Activated T-helper 1 cell treated with anti-CD3 and anti-CD28 coated beads, Interleukin-2, amount 50 U/mL, for 16 hours (primary cell): ENCODE data around the gene PODXL2.
"Not testable (repeated sequence)": the region's sequence is repeated elsewhere in the genome, so short reads cannot be mapped to it uniquely, and the experiment has no call there.

ENCODE experiments used
- DNase-seq, 2 donors: peaks; one replicate each; pipeline ENCODE4 v3.0.0-alpha.2; 2020; ENCODE audit warnings: low read depth in 1 of 2, low spot score in 1 of 2

Gene PODXL2

GRCh38 chr3:127674101-127674721, 45.2 kb downstream of the PODXL2 start:
- DNase-seq: no peak

- no peak for DNase-seq
These were observed 45.8 kb downstream of the PODXL2 start for GRCh38 chr3:127674790-127675189.

- DNase-seq: no peak
These were observed 46.8 kb downstream of the PODXL2 start for GRCh38 chr3:127675651-127676391.

GRCh38 chr3:127676456-127676855, 47.5 kb downstream of the PODXL2 start:
- DNase-seq: no peak

DNA sequence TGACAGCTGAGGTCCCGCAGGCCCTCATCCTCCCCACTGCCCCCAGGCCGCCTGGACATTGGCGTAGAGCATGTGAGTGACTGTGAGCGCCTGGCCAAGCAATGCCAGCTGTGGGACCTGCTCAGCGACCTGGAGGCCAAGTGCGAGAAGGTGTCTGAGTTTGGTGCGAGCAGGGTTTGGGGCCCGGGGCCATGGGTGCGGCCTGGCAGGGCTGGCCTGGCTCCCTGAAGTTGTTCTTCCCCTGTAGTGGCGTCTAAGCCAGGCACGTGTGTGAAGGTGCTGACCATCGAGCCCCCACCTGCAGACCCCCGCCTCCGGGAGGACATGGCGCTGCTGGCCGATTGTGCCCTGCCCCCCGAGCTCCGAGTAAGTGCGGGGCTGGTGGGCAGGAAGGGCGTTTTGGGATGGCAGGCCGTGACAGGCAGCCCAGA, 48.0 kb downstream of the PODXL2 start:
- no peak for DNase-seq

DNA sequence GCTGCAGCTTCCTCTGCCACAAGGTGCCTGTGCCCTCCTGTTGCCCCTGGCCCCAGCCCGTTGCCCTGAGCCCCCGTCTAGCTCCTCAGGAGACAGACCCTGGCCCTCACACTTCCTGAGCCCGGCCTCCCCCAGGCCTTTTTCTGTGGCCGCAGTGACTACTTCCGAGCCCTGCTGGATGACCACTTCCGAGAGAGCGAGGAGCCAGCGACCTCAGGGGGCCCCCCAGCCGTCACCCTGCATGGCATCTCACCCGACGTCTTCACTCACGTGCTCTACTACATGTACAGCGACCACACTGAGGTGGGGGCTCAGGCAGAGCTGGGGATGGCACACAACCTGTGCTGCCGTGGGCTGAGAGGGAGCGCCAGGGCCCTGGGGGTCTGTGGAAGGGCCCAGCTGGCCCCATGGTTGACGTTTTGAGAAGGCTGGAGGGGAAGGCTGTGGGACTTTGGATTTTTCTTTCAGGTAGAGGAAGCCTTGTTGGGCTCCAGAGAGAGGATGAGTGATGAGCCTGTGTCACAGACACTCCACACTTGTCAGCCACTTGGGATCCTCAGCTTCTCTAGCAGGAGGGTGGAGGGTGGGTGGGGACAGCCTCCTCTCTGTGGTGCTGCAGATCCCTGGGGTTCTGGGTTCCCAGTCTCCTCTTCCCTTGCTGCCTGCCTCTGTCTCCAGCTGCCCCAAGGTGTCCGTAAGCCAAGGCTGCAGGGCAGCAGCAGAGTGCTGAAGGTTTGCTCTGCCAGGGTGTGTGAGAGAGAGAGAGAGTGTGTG, 48.7 kb downstream of the PODXL2 start:
- no peak for DNase-seq

DNA sequence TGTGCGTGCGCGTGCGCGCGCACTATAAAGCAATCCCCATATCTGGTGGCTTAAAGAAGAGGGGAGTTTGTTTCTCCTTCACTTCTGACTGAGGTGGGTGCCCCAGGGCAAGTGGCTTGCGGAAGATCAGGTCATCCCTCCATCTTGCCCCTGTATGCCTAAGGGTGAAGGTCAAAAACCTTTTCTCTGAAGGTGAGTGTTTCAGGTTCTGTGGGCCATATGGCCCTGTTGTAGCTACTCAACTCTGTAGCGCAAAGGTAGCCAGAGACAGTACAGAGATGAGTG, 49.3 kb downstream of the PODXL2 start:
- DNase-seq: no peak

GRCh38 chr3:127678611-127679533, 49.9 kb downstream of the PODXL2 start:
- no peak for DNase-seq

DNA sequence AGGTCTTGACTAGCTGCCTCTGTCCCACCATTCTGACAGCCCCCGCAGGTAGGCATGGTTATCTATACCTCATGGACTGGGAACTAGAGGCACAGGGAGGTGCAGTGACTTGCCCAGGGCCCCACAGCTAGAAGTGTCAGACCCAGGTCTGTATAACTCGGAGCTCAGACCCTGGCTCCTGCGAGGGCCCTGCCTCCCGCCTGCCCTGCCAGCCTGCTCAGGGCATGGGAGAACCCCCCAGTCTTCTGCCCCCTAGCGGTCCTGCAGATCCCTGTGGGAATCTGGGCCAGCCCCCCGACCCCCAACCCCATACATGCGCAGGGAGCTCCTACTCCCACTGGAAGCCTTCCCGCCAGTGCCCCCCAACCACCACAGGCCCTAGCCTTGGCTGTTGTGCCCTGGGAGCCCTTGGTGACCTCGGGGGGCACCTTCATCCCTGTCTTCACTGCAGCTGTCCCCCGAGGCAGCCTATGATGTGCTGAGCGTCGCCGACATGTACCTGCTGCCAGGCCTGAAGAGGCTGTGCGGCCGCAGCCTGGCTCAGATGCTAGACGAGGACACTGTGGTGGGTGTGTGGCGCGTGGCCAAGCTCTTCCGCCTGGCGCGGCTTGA, 50.7 kb downstream of the PODXL2 start:
- no peak for DNase-seq

- DNase-seq: no peak
These were observed 51.2 kb downstream of the PODXL2 start for GRCh38 chr3:127680146-127680661.

DNA sequence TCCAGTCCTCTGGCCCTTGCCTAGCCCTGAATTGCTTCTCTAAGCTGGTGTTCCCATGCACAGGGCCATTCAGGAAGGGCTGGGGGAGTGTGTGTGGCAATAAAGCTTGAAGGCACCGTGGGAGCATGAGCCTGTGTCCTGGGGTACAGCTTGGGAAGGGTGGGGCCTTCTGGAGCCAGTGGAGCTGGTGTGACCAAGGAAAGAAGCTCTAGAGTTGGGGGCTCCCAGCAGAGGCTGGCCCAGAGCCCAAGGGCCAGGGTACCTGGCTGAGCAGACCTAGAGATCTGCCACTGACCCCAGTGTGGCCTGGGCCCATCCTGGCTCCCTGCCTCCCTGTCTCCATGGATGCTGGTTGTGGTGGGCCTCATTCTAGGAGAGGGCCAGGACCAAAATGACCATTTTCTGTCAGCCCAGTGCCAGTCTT, 51.8 kb downstream of the PODXL2 start:
- DNase-seq: no peak

- not testable (repeated sequence) for DNase-seq
These were observed 53.2 kb downstream of the PODXL2 start for GRCh38 chr3:127682175-127682554.

- no peak for DNase-seq
These were observed 53.6 kb downstream of the PODXL2 start for GRCh38 chr3:127682561-127682960.

- DNase-seq: no peak
These were observed 56.1 kb downstream of the PODXL2 start for GRCh38 chr3:127684871-127685707.

DNA sequence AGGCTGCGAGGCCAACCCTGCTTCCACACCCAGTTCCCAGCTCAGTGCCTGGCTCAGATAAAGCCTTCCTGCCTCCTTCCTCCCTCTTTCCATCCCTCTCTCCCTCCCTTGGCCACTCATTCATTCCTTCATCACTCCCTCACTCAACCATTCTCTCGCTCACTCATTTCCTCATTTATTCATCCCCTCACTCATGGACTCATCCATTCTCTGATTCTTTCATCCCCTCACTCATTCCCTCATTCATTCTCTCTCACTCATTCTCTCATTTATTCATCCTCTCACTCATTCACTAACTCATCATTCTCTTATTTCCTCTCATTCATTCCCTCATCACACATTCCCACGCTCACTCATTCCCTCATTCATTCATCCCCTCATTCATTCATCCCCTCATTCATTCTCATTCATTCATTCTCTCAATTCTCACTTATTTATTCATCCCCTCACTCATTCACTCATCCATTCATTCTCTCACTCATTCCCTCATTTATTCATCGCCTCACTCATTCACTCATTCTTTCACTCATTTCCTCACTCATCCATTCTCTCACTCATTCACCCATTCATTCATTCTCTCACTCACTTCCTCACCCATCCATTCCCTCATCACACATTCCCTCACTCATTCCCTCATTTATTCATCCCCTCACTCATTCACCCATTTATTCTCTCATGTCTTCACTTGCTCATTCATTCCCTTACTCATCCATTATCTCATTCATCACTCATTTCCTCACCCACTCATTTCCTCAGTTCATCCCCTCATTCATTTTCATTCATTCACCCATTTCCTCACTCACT, 56.9 kb downstream of the PODXL2 start:
- DNase-seq: no peak

DNA sequence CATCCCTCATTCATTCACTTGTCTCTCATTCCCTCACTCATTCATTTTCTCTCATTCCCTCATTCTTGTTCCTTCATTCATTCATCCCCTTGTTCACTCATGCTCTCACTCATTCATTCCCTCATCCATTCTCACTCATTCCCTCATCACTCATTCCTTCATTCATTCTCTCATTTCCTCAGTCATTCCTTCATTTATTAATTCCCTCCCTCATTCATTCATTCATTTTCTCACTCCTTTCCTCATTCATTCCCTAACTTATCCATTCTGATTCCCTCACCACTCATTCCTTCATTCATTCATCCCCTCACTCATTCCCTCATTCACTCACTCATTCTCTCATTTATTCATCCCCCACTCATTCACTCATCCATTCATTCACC, 57.5 kb downstream of the PODXL2 start:
- DNase-seq: no peak

GRCh38 chr3:127687228-127687737, 58.3 kb downstream of the PODXL2 start:
- DNase-seq: no peak

- DNase-seq: peak in 1 of 2 donors; percentile 1
These were observed 59.0 kb downstream of the PODXL2 start for GRCh38 chr3:127688022-127688415.
